ENCODE results near the gene CAST.

The CAST gene

DNA sequence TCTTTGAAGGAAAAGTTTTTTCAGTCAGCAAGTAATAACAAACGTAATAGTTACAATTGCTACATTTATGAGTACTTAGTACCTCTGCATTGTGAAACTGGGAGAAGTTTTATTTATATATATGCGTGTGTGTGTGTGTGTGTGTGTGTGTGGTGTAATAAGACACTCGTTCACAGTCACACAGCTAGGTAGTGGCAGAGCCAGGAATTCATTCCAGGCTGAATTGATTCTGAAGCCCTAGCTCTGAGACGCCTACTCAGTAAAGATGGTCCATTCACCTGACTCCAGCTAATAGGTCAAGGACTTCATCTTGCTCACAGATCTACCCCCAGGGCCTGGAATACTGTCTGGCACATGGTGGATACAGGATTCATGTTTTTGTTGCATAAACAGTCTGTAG is 13.6 kb upstream of the CAST start (continued):
- TF ChIP-seq GLI4 (tag by site-specific recombination; IDR thresholded peaks at IDR 0.05), result no peak
- TF ChIP-seq, protein P1, sequence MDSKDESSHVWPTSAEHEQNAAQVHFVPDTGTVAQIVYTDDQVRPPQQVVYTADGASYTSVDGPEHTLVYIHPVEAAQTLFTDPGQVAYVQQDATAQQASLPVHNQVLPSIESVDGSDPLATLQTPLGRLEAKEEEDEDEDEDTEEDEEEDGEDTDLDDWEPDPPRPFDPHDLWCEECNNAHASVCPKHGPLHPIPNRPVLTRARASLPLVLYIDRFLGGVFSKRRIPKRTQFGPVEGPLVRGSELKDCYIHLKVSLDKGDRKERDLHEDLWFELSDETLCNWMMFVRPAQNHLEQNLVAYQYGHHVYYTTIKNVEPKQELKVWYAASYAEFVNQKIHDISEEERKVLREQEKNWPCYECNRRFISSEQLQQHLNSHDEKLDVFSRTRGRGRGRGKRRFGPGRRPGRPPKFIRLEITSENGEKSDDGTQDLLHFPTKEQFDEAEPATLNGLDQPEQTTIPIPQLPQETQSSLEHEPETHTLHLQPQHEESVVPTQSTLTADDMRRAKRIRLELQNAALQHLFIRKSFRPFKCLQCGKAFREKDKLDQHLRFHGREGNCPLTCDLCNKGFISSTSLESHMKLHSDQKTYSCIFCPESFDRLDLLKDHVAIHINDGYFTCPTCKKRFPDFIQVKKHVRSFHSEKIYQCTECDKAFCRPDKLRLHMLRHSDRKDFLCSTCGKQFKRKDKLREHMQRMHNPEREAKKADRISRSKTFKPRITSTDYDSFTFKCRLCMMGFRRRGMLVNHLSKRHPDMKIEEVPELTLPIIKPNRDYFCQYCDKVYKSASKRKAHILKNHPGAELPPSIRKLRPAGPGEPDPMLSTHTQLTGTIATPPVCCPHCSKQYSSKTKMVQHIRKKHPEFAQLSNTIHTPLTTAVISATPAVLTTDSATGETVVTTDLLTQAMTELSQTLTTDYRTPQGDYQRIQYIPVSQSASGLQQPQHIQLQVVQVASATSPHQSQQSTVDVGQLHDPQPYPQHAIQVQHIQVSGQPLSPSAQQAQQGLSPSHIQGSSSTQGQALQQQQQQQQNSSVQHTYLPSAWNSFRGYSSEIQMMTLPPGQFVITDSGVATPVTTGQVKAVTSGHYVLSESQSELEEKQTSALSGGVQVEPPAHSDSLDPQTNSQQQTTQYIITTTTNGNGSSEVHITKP (tag by site-specific recombination; IDR thresholded peaks at IDR 0.05), result no peak
- no peak for TF ChIP-seq SETDB1 (IDR thresholded peaks at IDR 0.05; ENCODE audit: insufficient read length, low read length)
- no peak for TF ChIP-seq KLF9 (tag by site-specific recombination; IDR thresholded peaks at IDR 0.05; ENCODE audit: low read depth)
- TF ChIP-seq HOXA7 (CRISPR knock-in tag; IDR thresholded peaks at IDR 0.05; ENCODE audit: borderline replicate concordance), result no peak
- no peak for TF ChIP-seq ZNF654 (tag by site-specific recombination; IDR thresholded peaks at IDR 0.05; ENCODE audit: low read depth)

DNA sequence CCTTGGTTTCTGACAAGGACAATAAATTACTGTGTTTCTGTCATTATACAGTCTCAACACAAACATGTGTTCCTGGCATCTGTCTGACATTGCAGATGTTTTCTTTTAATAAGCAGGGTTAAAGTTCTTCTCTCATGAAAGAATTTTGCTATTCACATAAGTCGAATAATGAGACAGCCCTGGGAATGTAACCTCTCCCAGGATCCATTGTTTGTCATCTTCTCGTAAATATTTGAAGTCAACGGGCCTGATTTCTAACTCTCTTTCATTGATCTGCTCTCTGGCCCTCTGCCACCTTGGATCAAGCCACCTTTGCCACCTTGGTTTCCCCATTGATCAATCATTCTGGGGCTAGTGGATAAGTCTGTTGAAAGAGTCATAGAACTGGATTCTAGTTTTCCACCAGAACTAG is 12.9 kb upstream of the CAST start:
- H3K9me3 ChIP-seq (ENCODE audit: control insufficient read depth, insufficient read depth, low read depth, low read length), result no peaks in the 10 kb centered on the region
- no peak overlapping the region for H3K27ac ChIP-seq (ENCODE audit: extremely low read depth, low read depth, low read length)
- no peaks in the 10 kb centered on the region for H3K36me3 ChIP-seq (ENCODE audit: control insufficient read depth in 2 of 2, insufficient read depth in 1 of 2, low read length in 2 of 2)
- peaks cover 30% of the 10 kb centered on the region for H3K4me1 ChIP-seq (ENCODE audit: control insufficient read depth, insufficient read depth, low read length)
- ChIA-PET CTCF (interaction anchor here (0.9 kb wide), 1 partner anchor 39 kb away, joined by 3 read pairs; no protein-coding TSS in a partner anchor), POLR2A (interaction anchor here (1.1 to 1.2 kb wide), 2 partner anchors 13 to 54 kb away, joined by 3 to 6 read pairs; partner anchors contain the start of gene CAST)
- H3K4me3 ChIP-seq (ENCODE audit: low read depth, low read length), result no peak overlapping the region
- TF ChIP-seq, protein P2, sequence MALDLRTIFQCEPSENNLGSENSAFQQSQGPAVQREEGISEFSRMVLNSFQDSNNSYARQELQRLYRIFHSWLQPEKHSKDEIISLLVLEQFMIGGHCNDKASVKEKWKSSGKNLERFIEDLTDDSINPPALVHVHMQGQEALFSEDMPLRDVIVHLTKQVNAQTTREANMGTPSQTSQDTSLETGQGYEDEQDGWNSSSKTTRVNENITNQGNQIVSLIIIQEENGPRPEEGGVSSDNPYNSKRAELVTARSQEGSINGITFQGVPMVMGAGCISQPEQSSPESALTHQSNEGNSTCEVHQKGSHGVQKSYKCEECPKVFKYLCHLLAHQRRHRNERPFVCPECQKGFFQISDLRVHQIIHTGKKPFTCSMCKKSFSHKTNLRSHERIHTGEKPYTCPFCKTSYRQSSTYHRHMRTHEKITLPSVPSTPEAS (tag by site-specific recombination; IDR thresholded peaks at IDR 0.05), result no peak
- TF ChIP-seq GFI1B (tag by site-specific recombination; IDR thresholded peaks at IDR 0.05) (no peak), KLF7 (tag by site-specific recombination; IDR thresholded peaks at IDR 0.05; ENCODE audit: borderline replicate concordance) (no peak), ZNF529 (tag by site-specific recombination; IDR thresholded peaks at IDR 0.05; ENCODE audit: insufficient replicate concordance) (no peak), ZNF416 (tag by site-specific recombination; IDR thresholded peaks at IDR 0.05) (no peak), ZNF571 (tag by site-specific recombination; IDR thresholded peaks at IDR 0.05) (no peak), IKZF3 (tag by site-specific recombination; IDR thresholded peaks at IDR 0.05) (no peak), MYNN (tag by site-specific recombination; IDR thresholded peaks at IDR 0.05; ENCODE audit: borderline replicate concordance) (no peak), ZNF2 (tag by site-specific recombination; IDR thresholded peaks at IDR 0.05) (no peak), ZNF514 (tag by site-specific recombination; IDR thresholded peaks at IDR 0.05) (no peak)
- TF ChIP-seq, protein P3, sequence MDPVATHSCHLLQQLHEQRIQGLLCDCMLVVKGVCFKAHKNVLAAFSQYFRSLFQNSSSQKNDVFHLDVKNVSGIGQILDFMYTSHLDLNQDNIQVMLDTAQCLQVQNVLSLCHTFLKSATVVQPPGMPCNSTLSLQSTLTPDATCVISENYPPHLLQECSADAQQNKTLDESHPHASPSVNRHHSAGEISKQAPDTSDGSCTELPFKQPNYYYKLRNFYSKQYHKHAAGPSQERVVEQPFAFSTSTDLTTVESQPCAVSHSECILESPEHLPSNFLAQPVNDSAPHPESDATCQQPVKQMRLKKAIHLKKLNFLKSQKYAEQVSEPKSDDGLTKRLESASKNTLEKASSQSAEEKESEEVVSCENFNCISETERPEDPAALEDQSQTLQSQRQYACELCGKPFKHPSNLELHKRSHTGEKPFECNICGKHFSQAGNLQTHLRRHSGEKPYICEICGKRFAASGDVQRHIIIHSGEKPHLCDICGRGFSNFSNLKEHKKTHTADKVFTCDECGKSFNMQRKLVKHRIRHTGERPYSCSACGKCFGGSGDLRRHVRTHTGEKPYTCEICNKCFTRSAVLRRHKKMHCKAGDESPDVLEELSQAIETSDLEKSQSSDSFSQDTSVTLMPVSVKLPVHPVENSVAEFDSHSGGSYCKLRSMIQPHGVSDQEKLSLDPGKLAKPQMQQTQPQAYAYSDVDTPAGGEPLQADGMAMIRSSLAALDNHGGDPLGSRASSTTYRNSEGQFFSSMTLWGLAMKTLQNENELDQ (tag by site-specific recombination; IDR thresholded peaks at IDR 0.05; ENCODE audit: low read depth), result no peak
- TF ChIP-seq, protein P4, sequence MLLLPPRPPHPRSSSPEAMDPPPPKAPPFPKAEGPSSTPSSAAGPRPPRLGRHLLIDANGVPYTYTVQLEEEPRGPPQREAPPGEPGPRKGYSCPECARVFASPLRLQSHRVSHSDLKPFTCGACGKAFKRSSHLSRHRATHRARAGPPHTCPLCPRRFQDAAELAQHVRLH (tag by site-specific recombination; IDR thresholded peaks at IDR 0.05), result no peak
- TF ChIP-seq, protein P5, sequence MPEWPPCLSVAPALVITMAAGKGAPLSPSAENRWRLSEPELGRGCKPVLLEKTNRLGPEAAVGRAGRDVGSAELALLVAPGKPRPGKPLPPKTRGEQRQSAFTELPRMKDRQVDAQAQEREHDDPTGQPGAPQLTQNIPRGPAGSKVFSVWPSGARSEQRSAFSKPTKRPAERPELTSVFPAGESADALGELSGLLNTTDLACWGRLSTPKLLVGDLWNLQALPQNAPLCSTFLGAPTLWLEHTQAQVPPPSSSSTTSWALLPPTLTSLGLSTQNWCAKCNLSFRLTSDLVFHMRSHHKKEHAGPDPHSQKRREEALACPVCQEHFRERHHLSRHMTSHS (tag by site-specific recombination; IDR thresholded peaks at IDR 0.05), result no peak
- TF ChIP-seq, protein P6, sequence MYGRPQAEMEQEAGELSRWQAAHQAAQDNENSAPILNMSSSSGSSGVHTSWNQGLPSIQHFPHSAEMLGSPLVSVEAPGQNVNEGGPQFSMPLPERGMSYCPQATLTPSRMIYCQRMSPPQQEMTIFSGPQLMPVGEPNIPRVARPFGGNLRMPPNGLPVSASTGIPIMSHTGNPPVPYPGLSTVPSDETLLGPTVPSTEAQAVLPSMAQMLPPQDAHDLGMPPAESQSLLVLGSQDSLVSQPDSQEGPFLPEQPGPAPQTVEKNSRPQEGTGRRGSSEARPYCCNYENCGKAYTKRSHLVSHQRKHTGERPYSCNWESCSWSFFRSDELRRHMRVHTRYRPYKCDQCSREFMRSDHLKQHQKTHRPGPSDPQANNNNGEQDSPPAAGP (tag by site-specific recombination; IDR thresholded peaks at IDR 0.05), result no peak

Data from HEK293 (cell line).